IPS-NIHi7 (cell line): ENCODE data around the gene HSPB3.
"Not testable (repeated sequence)": the region's sequence is repeated elsewhere in the genome, so short reads cannot be mapped to it uniquely, and the experiment has no call there.

ENCODE experiments used
- DNase-seq: peaks from one replicate; pipeline ENCODE4 v3.0.0; 2012; ENCODE audit warnings: mixed read lengths; ENCODE audit errors: extremely low spot score

Gene HSPB3

GRCh38 chr5:54457094-54457862 lies 1.8 kb downstream of the HSPB3 start:
- DNase-seq, result peak; percentile 52

GRCh38 chr5:54458221-54458620 lies 2.7 kb downstream of the HSPB3 start:
- DNase-seq, result peak; percentile 29

- no peak for DNase-seq
Measured at GRCh38 chr5:54460181-54460919, 4.9 kb downstream of the HSPB3 start.

- DNase-seq, result no peak
Measured at GRCh38 chr5:54462281-54462680, 6.8 kb downstream of the HSPB3 start.

GRCh38 chr5:54463713-54464112 lies 8.2 kb downstream of the HSPB3 start:
- no peak for DNase-seq

- DNase-seq, result no peak
Measured at GRCh38 chr5:54469622-54470021, 14.1 kb downstream of the HSPB3 start.

- DNase-seq, result no peak
Measured at GRCh38 chr5:54470128-54470527, 14.6 kb downstream of the HSPB3 start.

GRCh38 chr5:54470677-54471076 lies 15.2 kb downstream of the HSPB3 start:
- DNase-seq, result no peak

- DNase-seq, result no peak
Measured at GRCh38 chr5:54471398-54471797, 15.9 kb downstream of the HSPB3 start.

- DNase-seq, result no peak
Measured at GRCh38 chr5:54476682-54477081, 21.2 kb downstream of the HSPB3 start.

GRCh38 chr5:54477941-54478478 lies 22.5 kb downstream of the HSPB3 start:
- no peak for DNase-seq

- DNase-seq, result no peak
Measured at GRCh38 chr5:54480296-54480695, 24.8 kb downstream of the HSPB3 start.

GRCh38 chr5:54484219-54484894 lies 28.9 kb downstream of the HSPB3 start:
- DNase-seq, result no peak

GRCh38 chr5:54485659-54486058 lies 30.2 kb downstream of the HSPB3 start:
- DNase-seq, result not testable (repeated sequence)

- DNase-seq, result not testable (repeated sequence)
Measured at GRCh38 chr5:54489648-54489979, 34.1 kb downstream of the HSPB3 start.

GRCh38 chr5:54491326-54491725 lies 35.8 kb downstream of the HSPB3 start:
- DNase-seq, result no peak

GRCh38 chr5:54492178-54492577 lies 36.7 kb downstream of the HSPB3 start:
- DNase-seq, result no peak

GRCh38 chr5:54495027-54495426 lies 39.5 kb downstream of the HSPB3 start:
- no peak for DNase-seq
